GM19438 (cell line): Measurements from ENCODE around the gene FHL1.
A peak's percentile ranks its signal among the peaks of the same experiment; 100 is the strongest.
"Not testable (repeated sequence)": the region's sequence is repeated elsewhere in the genome, so short reads cannot be mapped to it uniquely, and the experiment has no call there.

Experiments used
- ATAC-seq: cut with Tn5 transposase; IDR thresholded peaks from one replicate; pipeline ENCODE4 v1.9.1; 2021; ENCODE audit warnings: low read depth; ENCODE audit not compliant: unreplicated experiment

FHL1 gene

DNA sequence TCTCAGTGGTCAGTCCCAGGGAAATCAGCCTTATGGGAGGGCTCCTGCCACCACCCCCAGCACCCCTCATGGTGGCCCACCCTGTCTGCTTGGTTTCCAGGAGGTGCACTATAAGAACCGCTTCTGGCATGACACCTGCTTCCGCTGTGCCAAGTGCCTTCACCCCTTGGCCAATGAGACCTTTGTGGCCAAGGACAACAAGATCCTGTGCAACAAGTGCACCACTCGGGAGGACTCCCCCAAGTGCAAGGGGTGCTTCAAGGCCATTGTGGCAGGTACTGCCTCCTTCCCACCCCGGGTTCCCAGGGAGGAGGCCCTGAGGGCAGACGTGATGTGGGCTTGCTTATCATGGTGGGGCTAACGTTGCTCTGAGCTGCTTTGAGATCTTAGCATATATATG is 59.6 kb downstream of the FHL1 start:
- no peak for ATAC-seq

DNA sequence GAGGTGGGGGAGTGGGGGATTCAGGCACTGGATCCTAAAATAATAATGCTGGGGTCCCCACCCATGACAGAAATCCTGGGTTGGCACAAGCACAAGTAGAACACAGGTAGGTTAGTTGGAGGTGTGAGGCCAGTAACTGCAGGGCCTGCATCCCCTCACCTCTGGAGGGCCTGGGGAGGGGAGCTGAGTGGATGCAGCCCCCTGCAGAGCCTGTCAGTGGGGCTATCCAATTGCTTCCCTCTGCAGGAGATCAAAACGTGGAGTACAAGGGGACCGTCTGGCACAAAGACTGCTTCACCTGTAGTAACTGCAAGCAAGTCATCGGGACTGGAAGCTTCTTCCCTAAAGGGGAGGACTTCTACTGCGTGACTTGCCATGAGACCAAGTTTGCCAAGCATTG is 60.2 kb downstream of the FHL1 start:
- no peak for ATAC-seq

DNA sequence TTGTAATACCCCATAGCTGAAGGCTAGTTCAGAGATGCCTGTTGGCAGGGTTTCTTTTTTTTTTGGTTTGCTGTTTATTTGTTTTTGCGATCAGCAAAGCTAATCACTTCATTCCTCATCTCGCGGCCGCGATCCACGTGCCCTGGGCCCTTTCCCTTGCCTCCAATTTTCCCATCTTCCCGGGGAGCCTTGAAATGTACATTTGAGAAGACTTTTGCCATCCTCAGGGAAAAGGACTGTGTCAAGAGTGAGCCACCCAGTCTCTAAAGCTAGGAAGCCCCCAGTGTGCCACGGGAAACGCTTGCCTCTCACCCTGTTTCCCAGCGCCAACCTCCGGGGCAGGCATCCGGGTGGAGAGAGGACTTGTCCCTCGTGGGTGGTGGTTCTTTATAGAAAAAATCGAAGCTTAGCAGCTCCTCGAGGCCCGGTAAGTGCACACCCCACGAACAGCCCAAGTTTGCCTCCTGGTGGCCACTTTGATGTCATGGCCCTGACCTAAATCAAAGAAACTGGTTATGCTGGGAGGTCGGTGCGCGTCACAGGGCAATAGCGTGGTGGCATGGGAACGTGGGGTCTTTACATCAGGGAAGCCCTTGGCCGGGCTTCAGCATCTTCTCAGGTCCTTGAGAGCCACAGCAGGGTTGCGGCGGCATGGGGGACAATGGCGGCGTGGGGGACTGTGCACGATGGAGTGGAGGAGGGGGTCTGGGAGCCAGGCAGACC is 61.8 kb downstream of the FHL1 start:
- no peak for ATAC-seq

DNA sequence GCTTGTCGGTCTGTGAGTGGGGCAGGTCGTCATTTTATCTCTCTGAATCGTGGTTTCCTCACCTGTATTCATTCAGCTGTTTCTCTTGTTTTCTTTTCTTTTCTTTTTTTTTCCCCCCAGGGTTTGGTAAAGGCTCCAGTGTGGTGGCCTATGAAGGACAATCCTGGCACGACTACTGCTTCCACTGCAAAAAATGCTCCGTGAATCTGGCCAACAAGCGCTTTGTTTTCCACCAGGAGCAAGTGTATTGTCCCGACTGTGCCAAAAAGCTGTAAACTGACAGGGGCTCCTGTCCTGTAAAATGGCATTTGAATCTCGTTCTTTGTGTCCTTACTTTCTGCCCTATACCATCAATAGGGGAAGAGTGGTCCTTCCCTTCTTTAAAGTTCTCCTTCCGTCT is 62.4 kb downstream of the FHL1 start:
- no peak for ATAC-seq

DNA sequence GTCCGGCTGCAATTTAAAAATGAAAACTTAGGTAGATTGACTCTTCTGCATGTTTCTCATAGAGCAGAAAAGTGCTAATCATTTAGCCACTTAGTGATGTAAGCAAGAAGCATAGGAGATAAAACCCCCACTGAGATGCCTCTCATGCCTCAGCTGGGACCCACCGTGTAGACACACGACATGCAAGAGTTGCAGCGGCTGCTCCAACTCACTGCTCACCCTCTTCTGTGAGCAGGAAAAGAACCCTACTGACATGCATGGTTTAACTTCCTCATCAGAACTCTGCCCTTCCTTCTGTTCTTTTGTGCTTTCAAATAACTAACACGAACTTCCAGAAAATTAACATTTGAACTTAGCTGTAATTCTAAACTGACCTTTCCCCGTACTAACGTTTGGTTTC is 62.9 kb downstream of the FHL1 start:
- peak; percentile 66 for ATAC-seq

DNA sequence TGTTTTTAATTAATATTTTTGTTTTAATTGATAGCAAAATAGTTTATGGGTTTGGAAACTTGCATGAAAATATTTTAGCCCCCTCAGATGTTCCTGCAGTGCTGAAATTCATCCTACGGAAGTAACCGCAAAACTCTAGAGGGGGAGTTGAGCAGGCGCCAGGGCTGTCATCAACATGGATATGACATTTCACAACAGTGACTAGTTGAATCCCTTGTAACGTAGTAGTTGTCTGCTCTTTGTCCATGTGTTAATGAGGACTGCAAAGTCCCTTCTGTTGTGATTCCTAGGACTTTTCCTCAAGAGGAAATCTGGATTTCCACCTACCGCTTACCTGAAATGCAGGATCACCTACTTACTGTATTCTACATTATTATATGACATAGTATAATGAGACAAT is 63.5 kb downstream of the FHL1 start:
- no peak for ATAC-seq

DNA sequence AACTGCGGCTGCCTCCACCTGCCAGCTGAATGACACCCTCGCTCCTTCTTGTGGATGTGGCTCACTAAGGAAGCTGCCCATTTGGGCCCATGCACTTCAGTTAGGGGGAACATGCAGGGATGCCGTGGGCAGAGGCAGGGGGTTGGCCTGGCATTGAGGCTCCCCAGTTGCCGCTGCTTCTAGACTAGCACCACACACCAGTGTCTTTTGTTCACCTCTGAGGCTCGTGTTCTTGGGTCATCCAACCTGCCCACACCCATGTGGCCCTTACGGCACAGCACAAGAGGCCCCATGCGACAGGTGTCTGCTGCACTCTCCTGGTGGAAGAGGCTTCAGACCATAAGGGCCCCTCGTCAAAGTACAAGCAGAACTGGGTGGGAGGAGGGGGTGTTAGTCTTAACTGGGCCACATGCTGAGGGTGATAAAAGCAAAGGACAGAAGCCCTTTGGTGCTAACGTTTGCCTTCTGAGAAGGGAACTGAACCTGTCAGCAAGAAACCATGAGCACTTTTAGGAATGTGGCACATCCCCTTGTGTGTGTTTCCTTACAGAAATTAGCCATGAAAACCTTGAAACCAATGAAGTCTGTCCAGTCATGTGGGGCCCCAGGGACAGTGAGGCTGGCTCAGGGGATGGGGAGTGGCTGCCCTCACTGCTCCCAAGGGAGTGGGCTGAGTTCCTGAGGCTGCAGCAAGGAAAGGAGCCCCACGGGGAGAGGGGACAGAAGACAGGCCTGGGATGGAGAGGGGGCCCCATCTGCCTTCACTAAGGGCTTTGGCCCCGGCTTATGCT is 64.6 kb downstream of the FHL1 start:
- no peak for ATAC-seq

DNA sequence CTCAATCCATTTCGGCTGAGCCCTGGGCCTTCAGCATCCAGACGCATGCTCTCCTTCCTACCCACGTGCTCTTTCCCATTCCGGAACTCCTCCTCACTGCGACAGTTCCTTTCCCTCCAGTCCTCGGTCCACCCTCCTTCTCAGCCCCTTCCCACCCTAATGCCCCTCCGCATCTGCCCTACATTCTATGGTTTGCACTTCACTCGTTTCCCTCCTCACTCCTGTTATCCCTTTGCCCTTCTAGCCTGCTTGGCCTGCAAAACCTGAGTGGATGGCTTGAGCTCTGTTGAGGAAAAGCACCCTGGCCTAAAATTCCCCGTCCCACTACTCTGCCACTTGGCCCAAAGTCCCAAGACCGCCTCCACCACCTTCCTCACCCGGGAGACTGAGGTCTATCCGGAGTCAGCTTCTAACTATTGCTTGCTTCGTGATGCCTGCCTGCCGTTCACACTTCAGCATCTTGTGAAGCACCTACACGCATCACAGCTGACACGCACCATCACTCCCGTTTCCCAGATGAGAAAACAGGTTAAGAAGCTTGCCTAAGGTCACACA is 65.3 kb downstream of the FHL1 start:
- no peak for ATAC-seq

DNA sequence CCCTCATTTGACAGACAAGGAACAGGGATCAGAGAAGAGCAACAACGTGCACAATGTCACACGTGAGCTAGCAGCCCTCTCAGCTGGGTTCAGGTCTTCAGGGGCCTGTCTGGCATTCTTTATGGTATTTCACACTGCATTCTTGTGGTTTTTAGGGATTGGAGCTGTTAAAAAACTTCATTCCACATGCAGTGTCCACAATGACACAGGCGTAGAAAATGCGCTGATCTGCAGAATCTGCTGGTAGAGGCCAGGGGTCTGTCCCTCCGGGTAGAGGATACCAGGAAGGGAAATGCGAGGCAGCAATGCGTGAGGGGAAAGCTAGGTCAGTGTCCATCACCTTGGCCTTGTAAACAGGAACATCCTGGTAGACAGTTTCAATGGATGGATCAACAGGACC is 67.2 kb downstream of the FHL1 start:
- no peak for ATAC-seq

DNA sequence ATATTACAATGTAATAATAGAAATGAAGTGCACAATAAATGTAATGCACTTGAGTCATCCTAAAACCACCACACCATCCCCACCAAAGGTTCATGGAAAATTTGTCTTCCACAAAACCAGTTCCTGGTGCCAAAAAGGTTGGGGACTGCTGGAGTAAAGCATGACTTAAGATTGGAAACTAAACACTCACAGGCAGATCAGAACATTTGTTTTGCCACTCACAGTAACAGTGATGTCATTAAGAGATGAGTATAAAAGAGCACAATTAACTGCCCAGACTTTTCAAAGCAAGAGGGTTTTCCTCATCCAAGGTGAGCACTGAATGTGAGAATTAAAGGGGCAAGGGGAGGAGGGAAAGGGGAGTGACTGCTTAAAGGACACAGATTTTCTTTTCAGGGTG is 68.2 kb downstream of the FHL1 start:
- ATAC-seq: no peak

DNA sequence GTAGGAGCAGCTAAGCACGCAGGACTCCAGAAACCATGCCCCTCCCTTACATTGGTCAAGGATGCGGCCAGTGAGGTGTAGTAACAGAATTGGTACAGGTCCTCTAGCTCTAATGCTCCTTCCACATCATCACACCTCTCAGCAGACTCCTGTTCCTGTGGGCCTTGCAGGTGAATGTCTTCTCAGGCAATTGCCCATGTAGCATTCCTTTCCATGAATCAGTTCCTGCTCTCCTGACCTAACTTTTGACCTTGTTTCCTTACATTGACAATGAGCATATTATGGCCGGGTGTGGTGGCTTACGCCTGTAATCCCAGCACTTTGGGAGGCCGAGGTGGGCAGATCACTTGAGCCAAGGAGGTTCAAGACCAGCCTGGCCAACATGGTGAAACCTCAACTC is 72.6 kb downstream of the FHL1 start:
- no peak for ATAC-seq

DNA sequence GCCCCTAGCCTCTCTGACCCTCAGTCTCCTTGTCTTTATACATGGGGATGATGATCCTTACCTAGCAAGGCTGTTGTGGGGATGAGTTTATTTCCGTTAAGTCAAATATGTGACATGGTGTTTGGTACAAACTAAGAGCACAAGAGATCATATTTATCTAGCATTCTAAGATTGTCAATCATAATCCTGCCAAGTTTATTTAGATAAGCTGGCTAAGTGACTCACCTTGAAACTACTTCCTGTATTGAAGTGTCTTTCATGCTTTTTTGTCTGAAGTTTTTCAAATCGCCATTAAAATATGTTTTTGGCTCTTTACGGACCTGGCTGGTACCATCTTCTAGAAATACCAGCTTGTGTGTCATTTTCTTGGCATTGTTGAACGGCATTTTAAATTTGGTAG is 73.2 kb downstream of the FHL1 start:
- no peak for ATAC-seq

DNA sequence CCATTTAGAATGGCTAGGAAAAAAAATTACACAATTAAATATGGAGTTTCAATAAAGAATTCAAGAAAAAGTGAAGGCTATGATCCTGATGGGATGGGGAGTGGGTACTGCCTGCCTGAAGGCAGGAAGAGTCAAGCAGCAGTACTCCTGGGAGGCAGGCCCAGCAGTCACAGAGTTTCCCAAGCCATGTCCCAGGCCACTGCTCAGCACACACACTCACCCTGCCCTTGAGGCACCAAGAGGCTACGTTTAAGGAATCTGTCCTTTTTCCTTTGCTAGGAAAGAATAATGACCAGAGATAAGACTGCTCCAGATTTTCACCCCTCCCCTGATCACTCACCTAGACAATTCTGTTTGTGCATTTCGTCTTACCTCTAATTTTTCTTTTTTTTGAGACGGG is 73.6 kb downstream of the FHL1 start:
- no peak for ATAC-seq

DNA sequence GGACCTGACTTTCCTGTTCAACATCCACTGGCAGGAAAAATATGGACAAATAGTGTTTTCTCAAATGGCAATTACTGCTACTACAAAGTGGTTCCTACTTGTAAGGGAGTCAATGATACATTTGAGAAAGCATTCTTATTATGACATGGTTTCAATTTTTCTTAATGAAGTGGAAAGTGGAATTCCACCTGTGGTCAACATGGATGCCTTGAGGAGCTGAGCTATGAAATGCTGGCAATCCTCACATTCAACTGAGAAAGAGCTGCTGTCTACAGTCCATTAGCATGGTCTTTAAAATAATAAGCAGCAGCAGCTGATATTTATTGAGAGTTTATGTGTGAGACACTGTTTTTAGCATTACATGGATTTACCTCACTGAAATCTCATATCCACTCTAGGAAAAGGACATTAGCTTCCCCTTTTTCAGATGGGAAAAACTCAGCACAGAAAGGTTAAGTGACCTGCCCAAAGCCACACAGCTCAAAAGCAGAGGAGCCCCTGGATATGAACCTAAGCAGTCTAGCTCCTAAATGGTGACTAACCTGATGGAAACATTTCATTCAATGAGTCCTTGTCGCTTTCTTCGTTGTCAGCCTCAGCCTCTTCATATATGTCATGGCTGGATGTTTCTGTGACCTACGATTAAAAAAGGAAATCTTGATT is 74.6 kb downstream of the FHL1 start:
- no peak for ATAC-seq

DNA sequence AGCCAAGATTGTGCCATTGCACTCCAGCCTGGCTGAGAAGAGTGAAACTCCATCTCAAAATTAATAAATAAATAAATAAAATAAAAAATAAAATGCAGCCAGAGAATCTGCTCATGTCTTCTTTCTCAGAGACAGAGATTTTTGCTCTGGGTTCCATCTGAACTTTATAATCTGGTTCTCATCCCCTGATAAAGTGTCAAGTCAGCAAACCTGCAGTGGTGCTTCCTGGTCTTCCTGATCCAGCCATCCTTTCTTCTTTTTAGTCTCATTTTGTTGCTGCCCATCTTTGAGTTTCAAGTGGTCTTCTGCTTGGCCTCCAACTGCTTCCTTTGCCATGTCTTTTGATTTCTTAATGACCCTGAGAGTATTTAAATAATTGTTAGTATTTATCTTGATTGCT is 79.7 kb downstream of the FHL1 start:
- ATAC-seq: no peak

DNA sequence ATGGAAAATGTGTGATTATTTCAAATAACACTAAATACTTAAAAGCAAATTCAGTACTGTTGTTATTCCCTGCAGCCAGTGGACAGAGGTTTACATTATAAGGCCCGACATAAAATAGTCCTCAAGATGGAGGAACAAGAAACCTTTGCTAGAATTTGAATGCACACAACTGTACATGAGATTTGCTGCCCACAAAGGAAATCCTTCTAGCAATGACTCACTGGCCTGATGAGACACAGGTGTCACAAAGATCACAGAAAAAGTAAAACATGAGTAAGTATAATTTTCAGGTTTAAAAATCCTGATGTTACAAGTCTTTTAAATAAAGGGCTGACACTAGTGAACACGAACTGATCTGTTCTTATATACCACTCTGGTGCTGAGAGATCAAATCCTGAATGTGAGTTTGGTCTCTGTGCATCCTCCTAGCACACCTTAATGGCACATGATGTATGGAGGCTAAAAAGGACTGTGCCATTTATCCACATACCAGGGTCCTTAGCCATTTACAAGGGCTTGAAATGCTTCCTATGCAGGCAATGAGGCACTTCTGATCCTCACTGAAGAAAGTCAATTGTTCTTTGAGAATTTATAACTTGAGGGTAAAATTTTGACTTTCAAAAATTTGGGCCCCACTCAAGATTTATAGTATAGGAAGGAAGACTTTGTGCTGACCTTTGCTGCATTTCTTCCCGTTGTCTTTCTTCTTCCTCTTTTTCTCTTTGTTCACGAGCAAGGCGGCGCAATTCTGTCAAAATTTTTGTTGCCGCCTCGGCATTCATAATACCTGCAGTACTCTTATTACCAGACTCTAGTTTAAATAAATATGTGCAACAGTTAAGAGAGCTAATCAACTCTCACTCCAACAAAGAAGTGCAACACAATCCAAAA is 80.9 kb downstream of the FHL1 start:
- peak; percentile 24 for ATAC-seq

DNA sequence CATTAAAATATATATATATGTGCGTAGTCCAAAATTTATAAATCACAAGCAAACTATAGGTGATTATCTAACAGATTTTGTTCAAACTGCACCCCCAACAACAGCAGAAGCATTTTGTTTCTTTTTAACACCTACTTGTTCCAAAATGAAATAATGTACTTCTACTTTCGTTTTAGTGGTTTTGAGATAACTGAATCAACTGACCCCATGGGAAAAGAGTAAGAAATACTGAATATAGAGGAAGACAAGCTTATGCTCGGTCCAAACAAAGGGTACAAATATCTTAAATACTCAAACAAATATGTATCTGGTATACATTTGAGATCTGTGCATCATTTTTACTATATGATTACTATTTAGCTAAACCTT is 81.5 kb downstream of the FHL1 start:
- peak; percentile 55 for ATAC-seq

DNA sequence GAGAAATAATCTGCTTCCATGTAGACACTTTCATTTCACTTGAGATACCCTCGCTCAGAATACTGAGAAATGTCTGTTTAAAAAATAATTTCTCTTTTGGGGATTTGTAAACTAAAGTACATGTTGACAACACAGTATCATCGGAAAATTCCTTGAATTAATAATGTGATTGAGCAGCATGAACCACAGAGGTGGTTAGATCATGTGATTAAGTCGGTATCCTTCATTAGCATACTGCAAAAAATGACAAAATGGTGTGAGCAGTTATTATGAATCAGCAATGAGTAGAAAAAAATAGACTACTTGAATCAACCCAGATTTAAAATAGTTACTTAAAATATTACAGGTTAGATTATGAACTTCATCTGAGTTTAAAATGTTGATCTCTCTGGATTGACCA is 89.7 kb downstream of the FHL1 start:
- no peak for ATAC-seq

DNA sequence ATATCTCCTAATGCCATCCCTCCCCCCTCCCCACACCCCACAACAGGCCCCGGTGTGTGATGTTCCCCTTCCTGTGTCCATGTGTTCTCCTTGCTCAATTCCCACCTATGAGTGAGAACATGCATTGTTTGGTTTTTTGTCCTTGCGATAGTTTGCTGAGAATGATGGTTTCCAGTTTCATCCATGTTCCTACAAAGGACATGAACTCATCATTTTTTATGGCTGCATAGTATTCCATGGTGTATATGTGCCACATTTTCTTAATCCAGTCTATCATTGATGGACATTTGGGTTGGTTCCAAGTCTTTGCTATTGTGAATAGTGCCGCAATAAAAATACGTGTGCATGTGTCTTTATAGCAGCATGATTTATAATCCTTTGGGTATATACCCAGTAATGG is 90.5 kb downstream of the FHL1 start:
- not testable (repeated sequence) for ATAC-seq

DNA sequence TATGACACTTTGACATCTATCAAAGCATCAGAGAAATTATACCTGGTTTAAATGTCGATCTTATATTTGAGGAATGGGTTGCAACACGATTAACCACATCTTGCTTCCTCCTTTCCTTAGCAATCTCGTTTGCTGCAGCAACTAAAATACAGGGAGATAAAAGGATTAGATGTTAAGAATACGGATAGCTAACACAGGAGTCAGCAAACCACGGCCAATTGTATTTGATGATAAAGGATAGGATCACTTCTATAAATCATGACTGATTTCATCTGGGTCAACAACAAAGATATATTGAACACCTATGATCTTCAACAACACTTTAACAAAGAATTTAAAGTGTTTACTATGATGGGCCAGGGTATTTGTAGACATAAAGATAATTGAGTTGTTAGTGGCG is 98.9 kb downstream of the FHL1 start:
- ATAC-seq: no peak
